Embryonic facial prominence (tissue), 1 donor: Measurements from ENCODE around the gene HOXA9.

Experiments
- DNase-seq: peaks from one replicate; pipeline ENCODE4 v3.0.0-alpha.2; 2016; ENCODE audit errors: extremely low spot score

The HOXA9 gene

GRCh38 chr7:27165089-27165995 is at the start of gene HOXA9:
TSS of gene HOXA9 (minus strand) at chr7:27165537. CDS start at chr7:27165457, 80 bp downstream.
- no peak for DNase-seq

DNA sequence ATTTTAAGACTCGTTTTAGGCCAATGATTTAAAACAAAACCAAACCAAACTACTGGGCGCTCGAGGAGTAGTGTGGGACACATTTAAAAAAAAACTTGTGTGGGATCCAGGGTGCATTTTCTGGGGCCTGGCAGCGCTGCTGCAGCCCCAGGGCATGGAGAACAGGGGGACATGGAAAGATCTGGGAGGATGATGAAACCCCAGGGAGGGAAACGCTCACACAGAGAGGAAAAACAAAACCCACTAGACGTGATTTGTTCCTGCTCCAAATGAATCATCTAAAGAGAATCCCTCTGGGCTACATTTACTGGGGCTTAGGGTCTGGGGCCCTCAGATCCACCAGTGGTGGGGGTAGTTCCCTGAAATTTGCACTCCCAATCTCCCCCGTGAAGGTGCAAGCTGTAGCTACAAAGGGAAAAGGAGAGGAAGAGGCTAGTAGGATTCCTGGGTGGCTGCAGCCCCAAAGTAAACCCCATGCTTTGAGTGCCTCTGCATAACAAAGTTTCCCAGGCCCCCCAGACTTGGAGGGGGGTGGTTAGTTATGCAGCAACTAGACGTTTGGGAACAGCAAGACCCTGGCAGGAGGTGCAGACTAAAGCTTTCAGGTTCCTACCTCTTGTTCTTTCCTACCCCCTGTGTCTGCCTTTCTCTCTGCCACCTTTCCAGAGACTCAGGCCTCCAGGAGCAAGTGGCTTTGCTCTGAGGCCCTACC is 49.1 kb upstream of the HOXA9 start:
- DNase-seq: no peak

- no peak for DNase-seq
Measured at GRCh38 chr7:27213433-27214238, 48.3 kb upstream of the HOXA9 start.

DNA sequence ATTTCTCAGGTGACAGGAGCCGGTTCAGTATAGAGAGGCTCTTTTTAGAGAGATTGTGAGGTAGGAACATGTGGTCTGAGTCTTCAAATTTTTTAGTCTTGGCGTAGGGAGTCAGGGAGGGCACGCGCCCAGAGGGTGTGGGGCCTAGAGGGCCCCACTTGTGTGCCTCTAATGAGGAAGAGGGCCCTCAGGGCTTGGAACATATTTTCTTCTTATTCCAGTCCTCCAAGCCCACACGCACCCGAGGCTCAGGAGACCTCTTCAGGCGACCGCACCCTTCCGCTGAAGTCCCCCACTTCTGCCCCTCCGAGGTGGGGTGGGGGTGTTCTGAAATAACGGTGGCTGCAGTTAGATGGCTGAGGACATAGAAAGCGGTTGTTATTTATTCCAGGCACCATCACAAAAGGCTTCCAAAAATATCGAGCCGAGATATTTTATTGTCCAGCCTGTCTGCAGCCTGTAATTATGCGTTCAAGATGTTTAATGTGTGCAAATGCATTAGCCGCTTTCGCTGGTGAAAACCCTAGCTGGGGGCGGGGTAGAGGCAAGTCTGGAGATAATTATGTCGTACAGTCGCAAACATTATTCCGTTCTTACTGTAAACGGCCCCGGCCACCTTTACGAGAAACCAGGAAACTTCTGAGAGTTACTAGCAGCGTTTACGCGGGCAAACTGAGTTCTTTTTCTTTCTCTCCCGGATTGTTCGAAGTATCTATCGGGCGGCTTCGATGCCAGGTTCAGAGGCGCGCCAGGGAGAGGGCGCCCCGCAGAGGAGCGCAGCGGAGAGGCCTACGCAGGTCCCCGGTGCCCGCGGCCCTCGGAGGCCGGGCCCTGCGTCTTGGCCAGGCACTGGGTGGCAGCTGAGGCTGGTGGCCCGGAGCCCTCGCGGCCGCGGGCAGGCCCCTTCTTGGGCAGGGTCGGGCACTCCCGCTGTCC is 47.4 kb upstream of the HOXA9 start:
- no peak for DNase-seq

- DNase-seq: no peak
Measured at GRCh38 chr7:27211764-27212204, 46.4 kb upstream of the HOXA9 start.

- no peak for DNase-seq
Measured at GRCh38 chr7:27211084-27211446, 45.7 kb upstream of the HOXA9 start.

GRCh38 chr7:27210441-27211083 is 45.2 kb upstream of the HOXA9 start:
- DNase-seq: no peak

DNA sequence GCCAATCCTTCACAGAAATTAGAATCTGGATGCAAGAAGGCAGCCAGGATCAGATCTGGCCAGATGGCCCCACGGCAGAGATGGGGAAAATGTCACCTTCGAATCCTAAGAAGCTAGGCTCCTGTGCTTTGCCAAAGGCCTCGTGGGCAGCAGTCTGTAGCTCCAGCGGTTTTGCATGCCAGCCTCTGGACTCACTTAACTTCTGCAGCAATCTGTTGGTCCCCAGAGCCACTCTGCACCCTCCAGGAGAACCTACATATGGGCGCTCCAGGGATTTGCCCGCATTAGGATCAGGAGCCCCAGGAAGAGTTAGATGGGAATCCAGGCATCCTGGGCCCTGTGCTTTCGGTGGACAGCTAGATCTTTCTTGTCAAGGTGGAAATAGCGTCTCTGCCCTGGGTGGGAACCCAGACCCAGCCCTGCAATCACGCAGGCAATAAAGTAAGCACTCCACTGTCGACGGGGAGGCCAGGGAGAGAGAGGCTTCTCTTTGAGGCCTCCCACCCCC is 44.6 kb upstream of the HOXA9 start:
- no peak for DNase-seq

GRCh38 chr7:27208998-27209397 is 43.7 kb upstream of the HOXA9 start:
- no peak for DNase-seq

DNA sequence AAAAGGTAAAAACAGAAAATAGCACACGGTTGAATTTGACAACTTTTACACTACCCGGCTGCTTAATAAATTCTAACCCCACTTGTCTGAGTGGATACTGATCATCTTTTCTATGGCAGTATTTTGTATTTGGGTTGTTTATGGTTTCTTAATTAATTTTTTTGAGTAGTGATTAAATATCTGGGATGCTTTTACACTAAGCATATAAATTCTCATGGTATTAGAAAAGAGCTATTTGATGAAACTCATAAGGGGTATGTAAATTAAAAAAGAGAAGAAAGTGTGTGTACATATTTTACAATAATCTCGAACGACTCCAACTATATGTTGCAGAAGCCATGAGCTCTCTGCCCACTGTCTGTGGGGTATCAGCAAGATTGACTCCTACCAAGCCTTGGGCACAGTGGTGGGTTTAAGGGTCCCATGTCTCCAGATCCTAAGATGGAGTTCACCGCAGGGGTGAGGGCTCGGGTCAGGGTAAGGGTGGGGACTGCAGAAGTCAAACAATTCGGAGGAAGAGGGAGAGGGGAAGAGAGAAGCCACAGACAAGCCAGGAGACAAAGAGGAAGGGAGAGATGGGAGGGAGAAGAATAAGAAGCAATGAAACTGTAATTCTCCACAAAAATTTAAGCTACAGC is 42.1 kb upstream of the HOXA9 start:
- DNase-seq: no peak

DNA sequence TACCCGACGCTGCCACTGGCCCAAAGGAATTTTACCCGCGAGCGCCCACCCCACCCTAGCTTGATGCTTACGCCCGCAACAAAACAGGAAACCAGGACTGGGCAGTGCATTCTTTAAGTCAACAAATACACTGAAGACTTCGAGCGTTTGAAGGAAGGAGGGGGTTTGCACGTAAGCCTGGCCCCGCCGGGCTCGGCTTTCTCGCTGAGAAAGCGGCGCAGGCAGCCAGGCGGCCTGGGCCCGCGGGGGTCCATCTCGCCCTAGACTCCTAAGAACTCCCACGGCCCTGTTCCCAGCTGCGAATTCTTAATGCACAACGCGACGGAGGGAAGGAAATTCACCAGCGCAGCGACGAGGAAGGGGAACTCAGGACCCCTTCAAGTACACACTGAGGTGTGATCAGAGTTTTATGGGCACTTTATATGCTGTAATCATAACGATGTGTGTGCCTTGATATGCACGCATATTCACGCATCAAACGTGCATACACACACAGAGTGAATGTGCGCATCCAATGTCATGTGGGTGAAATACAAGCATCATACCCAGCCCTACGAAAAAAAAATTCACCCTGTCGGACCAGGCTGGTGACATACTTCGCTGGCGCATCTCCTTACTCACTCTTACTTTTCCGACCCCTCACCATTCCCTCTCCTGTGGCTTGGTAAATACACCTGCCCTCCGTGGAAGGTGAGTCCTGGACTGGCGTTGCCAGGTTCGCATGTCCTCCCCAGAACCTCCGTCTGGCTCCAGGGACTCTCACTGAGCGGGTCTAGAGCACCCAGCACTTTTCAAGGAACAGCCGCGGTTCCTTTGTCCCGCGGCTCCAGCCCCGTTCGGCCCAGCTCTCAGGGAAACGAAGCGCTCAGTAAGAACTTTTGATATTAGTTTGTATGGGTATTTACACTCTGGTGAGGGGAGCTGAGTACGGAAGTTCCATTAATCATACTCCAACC is 40.3 kb upstream of the HOXA9 start:
- DNase-seq: no peak

DNA sequence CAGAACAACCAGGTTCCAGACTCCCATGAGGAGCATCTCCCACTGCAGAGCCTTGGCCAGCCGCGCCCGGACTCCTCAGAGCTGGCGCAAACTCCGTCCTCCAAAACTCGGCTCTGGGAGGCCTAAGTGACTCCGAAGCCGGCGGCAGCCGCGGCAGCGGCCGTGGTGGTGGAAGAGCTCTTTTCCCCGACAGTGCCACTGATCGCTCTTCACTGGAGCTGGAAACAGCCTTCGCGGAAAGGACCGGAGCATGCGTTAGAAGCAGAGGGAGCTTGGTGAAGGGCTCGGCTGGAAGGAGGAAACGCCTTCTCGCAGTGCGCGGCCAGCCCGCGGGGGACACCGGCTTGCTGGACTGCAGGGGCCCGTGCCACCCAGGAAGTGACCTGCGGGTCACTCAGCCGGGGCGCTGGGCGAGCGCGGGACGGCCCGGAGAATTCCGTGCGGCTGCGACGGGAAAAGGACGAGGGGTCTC is 39.5 kb upstream of the HOXA9 start:
- no peak for DNase-seq

DNA sequence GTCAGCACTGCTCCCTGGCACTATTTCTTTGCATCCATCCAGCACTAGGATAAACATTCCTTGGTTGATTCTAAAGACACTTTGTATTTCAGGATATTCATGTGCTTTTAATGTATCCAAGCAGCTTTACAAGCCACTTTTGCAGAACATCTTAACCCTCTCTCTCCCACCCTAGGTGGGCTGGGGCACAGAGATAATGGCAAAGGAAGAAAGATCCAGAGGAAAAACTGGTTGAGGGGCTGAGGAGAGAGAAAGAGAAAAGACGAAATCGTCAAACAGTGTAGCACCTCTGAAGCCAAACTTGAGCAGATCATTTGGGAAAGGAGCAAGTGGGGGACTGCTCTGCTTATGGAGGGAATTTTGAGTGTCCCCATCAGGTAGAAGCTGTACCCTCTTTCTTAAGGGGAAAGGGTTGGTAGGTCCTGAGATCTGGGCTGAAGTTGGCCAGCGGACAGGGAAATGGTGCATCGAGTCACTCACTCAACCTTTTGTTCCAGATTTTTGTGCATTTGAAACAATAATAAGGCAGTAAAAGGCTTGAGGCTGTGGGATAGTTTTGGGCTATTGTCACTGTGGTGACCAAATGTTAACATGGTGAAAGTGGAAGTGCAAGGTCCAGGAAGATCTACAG is 38.7 kb upstream of the HOXA9 start:
- no peak for DNase-seq

- DNase-seq: no peak
Measured at GRCh38 chr7:27203365-27203953, 38.1 kb upstream of the HOXA9 start.

- no peak for DNase-seq
Measured at GRCh38 chr7:27202862-27203134, 37.5 kb upstream of the HOXA9 start.

DNA sequence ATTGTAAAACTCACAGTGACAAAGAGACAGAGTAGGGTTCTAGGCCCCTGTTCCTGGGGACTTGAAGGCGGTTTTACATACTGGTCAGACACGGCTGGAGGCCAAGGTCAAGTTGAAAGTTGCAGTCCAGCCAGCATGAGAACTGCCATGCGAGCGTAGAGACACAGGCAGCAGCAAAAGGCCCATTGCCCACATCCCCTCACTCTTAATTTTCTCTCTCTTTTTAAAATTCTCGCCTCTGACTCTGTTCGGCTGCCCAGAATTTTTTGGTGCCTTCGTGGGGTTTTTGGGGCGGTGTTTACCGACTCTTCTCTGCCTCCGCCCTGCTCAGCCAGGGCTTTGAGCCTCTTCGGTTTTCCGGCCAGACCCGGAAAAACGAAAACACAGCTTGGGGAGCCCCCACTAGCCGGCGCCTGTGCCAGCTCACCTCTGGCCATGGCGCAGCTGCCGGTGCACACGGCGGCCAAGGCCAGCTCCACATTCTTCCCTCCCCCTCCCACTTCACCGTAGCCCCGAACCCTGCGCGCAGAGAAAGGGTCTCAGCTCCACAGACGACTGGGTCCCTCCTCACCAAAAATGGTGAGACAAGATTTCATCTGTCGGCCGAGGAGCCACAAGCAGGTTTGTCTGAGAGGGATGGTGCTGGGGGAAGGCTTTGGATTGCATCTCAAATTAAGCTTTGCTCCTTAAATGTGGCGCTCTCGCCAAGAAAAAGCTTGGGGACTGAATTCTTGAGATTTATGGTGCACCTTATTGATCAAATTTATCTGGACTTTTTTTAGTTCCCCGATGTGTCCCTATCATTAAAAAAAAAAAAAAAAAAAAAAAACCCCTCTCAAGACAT is 36.9 kb upstream of the HOXA9 start:
- DNase-seq: no peak

DNA sequence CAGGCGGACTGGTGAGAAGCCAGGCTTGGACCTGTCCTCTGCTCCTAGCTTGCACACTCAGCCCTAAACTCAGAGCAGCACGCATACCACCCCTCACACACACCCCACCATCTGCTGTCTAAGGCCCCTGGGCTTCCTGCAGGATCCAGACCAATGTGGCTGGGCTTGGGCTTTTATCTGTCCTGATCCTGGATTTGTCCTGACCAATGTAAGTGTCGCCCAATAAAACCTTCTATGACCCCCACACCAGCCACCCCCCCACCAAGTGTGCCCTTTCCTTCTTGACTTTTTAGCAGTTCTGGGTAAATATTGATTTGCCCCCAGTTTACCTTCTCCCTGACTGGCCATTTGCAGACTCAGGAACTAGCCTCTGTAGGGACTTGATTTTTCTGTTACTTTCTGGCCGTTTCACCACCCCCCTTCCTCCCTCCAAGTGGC is 36.3 kb upstream of the HOXA9 start:
- no peak for DNase-seq
